ENCODE data around the gene MFNG.
A peak's percentile ranks its signal among the peaks of the same experiment; 100 is the strongest.

MFNG gene

DNA sequence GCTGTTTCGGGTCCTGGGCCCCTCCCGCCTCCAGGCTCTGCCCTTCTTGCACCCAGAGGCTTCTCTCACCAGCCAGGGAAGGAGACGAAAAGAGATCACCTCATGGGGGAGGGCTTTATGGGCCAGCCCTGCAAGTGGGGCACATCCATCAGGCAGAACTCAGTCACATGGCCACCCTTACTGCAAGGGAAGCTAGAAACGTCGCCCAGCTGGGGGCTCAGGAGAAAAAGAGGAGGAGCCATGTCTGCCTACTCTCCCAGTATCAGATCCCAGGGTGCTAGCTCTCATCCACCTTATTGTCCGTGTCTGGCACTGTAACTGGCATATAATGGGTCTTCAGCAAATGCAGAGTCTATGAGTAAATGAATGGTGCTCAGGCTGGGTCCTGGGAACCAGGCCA, 24.2 kb downstream of the MFNG start:
- DNase-seq (ENCODE audit: extremely low read depth, insufficient read length): no peak
- no peaks in the 10 kb centered on the region for H3K27me3 ChIP-seq (replicated peaks; ENCODE audit: control insufficient read depth, insufficient read depth, low read length)
- peaks cover 3% of the 10 kb centered on the region; the same call in 1 of the 2 replicates for H3K36me3 ChIP-seq (ENCODE audit: control insufficient read depth, insufficient read depth, low read length)
- TF ChIP-seq, protein P1, sequence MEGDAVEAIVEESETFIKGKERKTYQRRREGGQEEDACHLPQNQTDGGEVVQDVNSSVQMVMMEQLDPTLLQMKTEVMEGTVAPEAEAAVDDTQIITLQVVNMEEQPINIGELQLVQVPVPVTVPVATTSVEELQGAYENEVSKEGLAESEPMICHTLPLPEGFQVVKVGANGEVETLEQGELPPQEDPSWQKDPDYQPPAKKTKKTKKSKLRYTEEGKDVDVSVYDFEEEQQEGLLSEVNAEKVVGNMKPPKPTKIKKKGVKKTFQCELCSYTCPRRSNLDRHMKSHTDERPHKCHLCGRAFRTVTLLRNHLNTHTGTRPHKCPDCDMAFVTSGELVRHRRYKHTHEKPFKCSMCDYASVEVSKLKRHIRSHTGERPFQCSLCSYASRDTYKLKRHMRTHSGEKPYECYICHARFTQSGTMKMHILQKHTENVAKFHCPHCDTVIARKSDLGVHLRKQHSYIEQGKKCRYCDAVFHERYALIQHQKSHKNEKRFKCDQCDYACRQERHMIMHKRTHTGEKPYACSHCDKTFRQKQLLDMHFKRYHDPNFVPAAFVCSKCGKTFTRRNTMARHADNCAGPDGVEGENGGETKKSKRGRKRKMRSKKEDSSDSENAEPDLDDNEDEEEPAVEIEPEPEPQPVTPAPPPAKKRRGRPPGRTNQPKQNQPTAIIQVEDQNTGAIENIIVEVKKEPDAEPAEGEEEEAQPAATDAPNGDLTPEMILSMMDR (IDR thresholded peaks at IDR 0.05; ENCODE audit: insufficient read depth, low read length, poor library complexity, severe bottlenecking): no peak
- no peak overlapping the region for H3K4me3 ChIP-seq (replicated peaks; ENCODE audit: low read depth, low read length)

DNA sequence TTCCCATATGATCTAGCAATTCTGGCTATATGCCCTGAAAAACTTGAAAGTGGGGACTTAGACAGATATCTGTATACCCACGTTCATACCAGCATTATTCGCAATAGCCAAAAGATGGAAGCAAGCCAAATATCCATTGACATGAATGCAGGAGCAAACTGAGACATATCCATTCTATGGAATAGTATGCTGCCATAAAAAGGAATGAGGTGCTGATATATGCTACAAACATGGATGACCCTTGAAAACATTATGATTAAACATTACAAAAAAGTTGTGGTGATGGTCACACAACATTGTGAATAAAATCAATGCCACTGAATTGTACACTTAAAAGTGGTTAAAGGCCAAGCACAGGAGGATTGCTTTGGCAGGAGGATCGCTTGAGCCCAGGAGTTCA, 25.5 kb downstream of the MFNG start:
- peaks cover under 1% of the 10 kb centered on the region; the same call in 1 of the 2 replicates for H3K36me3 ChIP-seq (ENCODE audit: control insufficient read depth, insufficient read depth, low read length)
- TF ChIP-seq, protein P1 (IDR thresholded peaks at IDR 0.05; ENCODE audit: insufficient read depth, low read length, poor library complexity, severe bottlenecking): no peak
- DNase-seq (ENCODE audit: extremely low read depth, insufficient read length): no peak
- H3K27me3 ChIP-seq (replicated peaks; ENCODE audit: control insufficient read depth, insufficient read depth, low read length): no peaks in the 10 kb centered on the region
- H3K4me3 ChIP-seq (replicated peaks; ENCODE audit: low read depth, low read length): no peak overlapping the region

DNA sequence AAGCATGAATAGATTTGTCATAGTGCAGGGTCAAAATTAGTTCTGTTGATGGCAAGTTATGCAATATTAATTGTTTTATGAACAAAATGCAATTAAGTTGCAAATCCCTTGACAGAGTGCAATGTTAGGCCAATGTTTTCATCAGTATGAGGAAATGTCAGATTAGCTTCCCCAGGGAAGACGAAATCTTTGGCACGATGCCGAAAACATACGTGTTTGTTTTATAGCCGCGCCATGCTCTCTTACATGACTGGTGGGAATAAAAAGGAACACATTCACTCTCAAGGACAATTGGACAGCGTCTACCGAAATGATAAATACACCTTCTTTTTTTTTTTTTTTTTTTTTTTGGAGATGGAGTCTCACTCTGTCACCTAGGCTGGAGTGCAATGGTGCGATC, 27.0 kb downstream of the MFNG start:
- Histone ChIP-seq H3K27me3 (replicated peaks; ENCODE audit: control insufficient read depth, insufficient read depth, low read length) (no peaks in the 10 kb centered on the region), H3K4me3 (replicated peaks; ENCODE audit: low read depth, low read length) (no peak overlapping the region), H3K36me3 (ENCODE audit: control insufficient read depth, insufficient read depth, low read length) (no peaks in the 10 kb centered on the region)
- TF ChIP-seq, protein P1 (IDR thresholded peaks at IDR 0.05; ENCODE audit: insufficient read depth, low read length, poor library complexity, severe bottlenecking): no peak
- DNase-seq (ENCODE audit: extremely low read depth, insufficient read length): no peak

DNA sequence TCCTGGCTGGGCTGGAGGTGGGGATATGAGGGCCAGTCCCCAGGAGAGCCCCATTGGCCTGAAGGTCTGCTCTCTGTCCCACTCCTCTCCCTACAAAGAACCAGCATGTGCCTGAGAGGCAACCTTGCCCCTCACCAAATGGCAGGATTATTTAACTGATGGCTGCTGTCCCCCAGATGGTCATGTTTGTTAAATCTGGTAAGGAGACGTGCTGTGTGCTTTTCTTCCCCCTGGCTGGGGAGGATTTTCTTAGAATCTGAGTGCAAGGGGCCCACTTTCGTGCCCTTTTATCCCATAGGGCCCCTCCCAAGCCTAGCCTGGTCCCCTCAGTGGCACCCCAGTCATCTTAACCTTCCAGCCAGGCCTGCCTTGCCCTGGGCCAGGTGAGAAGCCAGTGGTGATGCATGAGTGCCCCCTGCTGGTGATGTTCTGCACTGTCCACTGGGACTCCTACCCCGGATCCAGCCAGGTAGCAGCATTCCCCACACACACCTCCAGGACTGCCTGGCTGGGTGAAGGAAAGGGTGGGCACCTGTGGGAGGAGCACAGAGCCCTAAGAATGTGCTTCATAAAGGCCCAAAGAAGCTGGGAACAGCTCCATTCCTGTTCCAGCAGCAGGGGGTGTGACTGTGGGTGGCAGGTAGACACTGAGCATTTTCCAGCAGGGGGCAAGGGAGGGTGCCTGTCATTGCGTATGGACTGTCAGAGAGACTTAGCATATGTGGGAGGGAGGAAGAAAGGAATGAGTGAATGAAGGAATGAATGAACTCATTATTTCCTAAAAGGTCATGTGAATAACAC, 28.9 kb downstream of the MFNG start:
- Histone ChIP-seq H3K36me3 (ENCODE audit: control insufficient read depth, insufficient read depth, low read length) (no peaks in the 10 kb centered on the region), H3K4me3 (replicated peaks; ENCODE audit: low read depth, low read length) (no peak overlapping the region), H3K27me3 (replicated peaks; ENCODE audit: control insufficient read depth, insufficient read depth, low read length) (no peaks in the 10 kb centered on the region)
- peak; percentile 46 for DNase-seq (ENCODE audit: extremely low read depth, insufficient read length)
- TF ChIP-seq, protein P1 (IDR thresholded peaks at IDR 0.05; ENCODE audit: insufficient read depth, low read length, poor library complexity, severe bottlenecking): peak; percentile 95

DNA sequence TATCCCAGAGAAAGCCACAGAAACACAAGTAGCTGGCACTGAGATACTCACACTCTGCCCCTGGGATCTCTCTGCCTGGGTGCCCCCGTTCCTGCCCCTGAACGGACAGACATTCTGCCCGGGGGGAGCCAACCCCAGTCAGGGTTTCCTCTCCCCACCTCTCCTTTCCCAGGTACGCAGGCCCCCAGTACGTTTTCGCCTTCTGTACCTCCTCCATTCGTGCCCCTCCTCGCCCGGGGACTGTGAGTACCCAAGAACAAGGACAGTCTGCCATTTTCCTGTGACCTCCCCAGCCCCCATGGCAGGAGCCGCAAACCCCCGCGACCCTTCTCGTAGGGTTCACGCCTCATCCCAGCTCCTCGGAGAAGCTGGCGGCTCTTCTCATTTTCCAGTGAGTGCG, 29.8 kb downstream of the MFNG start:
- no peak for DNase-seq (ENCODE audit: extremely low read depth, insufficient read length)
- no peaks in the 10 kb centered on the region for H3K36me3 ChIP-seq (ENCODE audit: control insufficient read depth, insufficient read depth, low read length)
- TF ChIP-seq, protein P1 (IDR thresholded peaks at IDR 0.05; ENCODE audit: insufficient read depth, low read length, poor library complexity, severe bottlenecking): no peak
- H3K27me3 ChIP-seq (replicated peaks; ENCODE audit: control insufficient read depth, insufficient read depth, low read length): no peaks in the 10 kb centered on the region
- no peak overlapping the region for H3K4me3 ChIP-seq (replicated peaks; ENCODE audit: low read depth, low read length)

All from GM06990 (cell line).